Liver (tissue), 9 donors: Measurements from ENCODE around the gene ARPIN. TPM values are rescaled to one million over a fixed set of nuclear protein-coding genes. Genes with fewer than 3 reads are reported as not detected.

Experiments used
- DNase-seq: peaks from one replicate; pipeline ENCODE4 v3.0.0-alpha.2; 2017; ENCODE audit warnings: low spot score
- H3K27ac ChIP-seq, 2 donors: one replicate each; pipeline ENCODE4 v1.7.0; 2013; ENCODE audit warnings: inconsistent platforms in 2 of 2, low read length in 2 of 2, control low read depth in 1 of 2, low read depth in 1 of 2, mild to moderate bottlenecking in 1 of 2
- H3K27me3 ChIP-seq, 4 donors: one replicate each; pipeline versions ENCODE4 v1.6.1 to v1.7.0; 2013; ENCODE audit warnings: low read length in 3 of 4, inconsistent platforms in 1 of 4, mild to moderate bottlenecking in 1 of 4, moderate library complexity in 1 of 4; ENCODE audit not compliant: control insufficient read depth in 4 of 4, insufficient read depth in 4 of 4
- H3K36me3 ChIP-seq, 4 donors: one replicate each; pipeline versions ENCODE4 v1.6.1 to v1.7.0; 2013; ENCODE audit warnings: low read length in 3 of 4, mild to moderate bottlenecking in 3 of 4, low read depth in 1 of 4, moderate library complexity in 1 of 4; ENCODE audit not compliant: control insufficient read depth in 4 of 4, insufficient read depth in 3 of 4
- H3K4me1 ChIP-seq, 4 donors: one replicate each; pipeline versions ENCODE4 v1.6.1 to v1.7.0; 2013; ENCODE audit warnings: low read length in 3 of 4, mild to moderate bottlenecking in 3 of 4, moderate library complexity in 1 of 4; ENCODE audit not compliant: control insufficient read depth in 4 of 4, insufficient read depth in 4 of 4
- H3K4me3 ChIP-seq, 3 donors: one replicate each; pipeline versions ENCODE4 v1.6.1 to v1.7.0; 2013; ENCODE audit warnings: low read length in 3 of 3, control low read depth in 1 of 3, low read depth in 1 of 3, mild to moderate bottlenecking in 1 of 3
- H3K9ac ChIP-seq, 2 donors: one replicate each; pipeline ENCODE4 v1.7.0; 2013; ENCODE audit warnings: low read length in 2 of 2, mild to moderate bottlenecking in 2 of 2, moderate library complexity in 2 of 2, control low read depth in 1 of 2, low read depth in 1 of 2
- H3K9me3 ChIP-seq, 4 donors: one replicate each; pipeline versions ENCODE4 v1.6.1 to v1.7.0; 2013; ENCODE audit warnings: low read length in 3 of 4; ENCODE audit not compliant: control insufficient read depth in 4 of 4
- ATF3 ChIP-seq: IDR thresholded peaks from 2 replicates; pipeline ENCODE4 v1.6.1; 2016; ENCODE audit warnings: antibody characterized with exemption
- CTCF ChIP-seq: fragments of 150-350 bp; IDR thresholded peaks from 2 replicates; pipeline ENCODE4 v1.5.1; 2017; ENCODE audit warnings: improper control_type of control experiment, low read depth, low read length; ENCODE audit not compliant: missing input control
- EGR1 ChIP-seq, 2 donors: IDR thresholded peaks; 2 replicates each; pipeline ENCODE4 v1.6.1; 2016 to 2018; ENCODE audit warnings: antibody characterized with exemption in 2 of 2, low read depth in 2 of 2
- FOXA1 ChIP-seq: IDR thresholded peaks from 2 replicates; pipeline ENCODE4 v1.6.1; 2016; ENCODE audit warnings: antibody characterized with exemption
- FOXA2 ChIP-seq: IDR thresholded peaks from 2 replicates; pipeline ENCODE4 v1.6.1; 2016; ENCODE audit warnings: antibody characterized with exemption
- GABPA ChIP-seq, 2 donors: IDR thresholded peaks in 1 of 2; conservative IDR thresholded peaks in 1 of 2; 2 replicates each; pipeline ENCODE4 v1.6.1; 2016; ENCODE audit warnings: antibody characterized with exemption in 2 of 2, mild to moderate bottlenecking in 1 of 2, moderate library complexity in 1 of 2
- HNF4A ChIP-seq, 2 donors: conservative IDR thresholded peaks; 2 replicates each; pipeline ENCODE4 v1.6.1; 2016; ENCODE audit warnings: antibody characterized with exemption in 2 of 2, mild to moderate bottlenecking in 2 of 2
- HNF4G ChIP-seq: IDR thresholded peaks from 2 replicates; pipeline ENCODE4 v1.6.1; 2016; ENCODE audit warnings: antibody characterized with exemption
- JUND ChIP-seq, 2 donors: IDR thresholded peaks; 2 replicates each; pipeline ENCODE4 v1.6.1; 2016; ENCODE audit warnings: antibody characterized with exemption in 2 of 2
- MAX ChIP-seq: IDR thresholded peaks from 2 replicates; pipeline ENCODE4 v1.6.1; 2016; ENCODE audit warnings: antibody characterized with exemption
- NR2F2 ChIP-seq: IDR thresholded peaks from 2 replicates; pipeline ENCODE4 v1.6.1; 2016; ENCODE audit warnings: antibody characterized with exemption
- RAD21 ChIP-seq, 2 donors: IDR thresholded peaks; 2 replicates each; pipeline ENCODE4 v1.6.1; 2016; ENCODE audit warnings: antibody characterized with exemption in 2 of 2, mild to moderate bottlenecking in 2 of 2
- REST ChIP-seq: IDR thresholded peaks from 2 replicates; pipeline ENCODE4 v1.6.1; 2016; ENCODE audit warnings: antibody characterized with exemption, mild to moderate bottlenecking
- RXRA ChIP-seq, 2 donors: IDR thresholded peaks; 2 replicates each; pipeline ENCODE4 v1.6.1; 2017 to 2018; ENCODE audit warnings: antibody characterized with exemption in 2 of 2, mild to moderate bottlenecking in 1 of 2
- TAF1 ChIP-seq: conservative IDR thresholded peaks from 2 replicates; pipeline ENCODE4 v1.6.1; 2016; ENCODE audit warnings: antibody characterized with exemption, mild to moderate bottlenecking
- YY1 ChIP-seq: IDR thresholded peaks from 2 replicates; pipeline ENCODE4 v1.6.1; 2016; ENCODE audit warnings: antibody characterized with exemption, mild to moderate bottlenecking
- WGBS: extraction: QIAGEN DNeasy Blood & Tissue Kit; methylation state at CpG from one replicate; pipeline ENCODE4 v1.1.7; 2013; 5-methylcytosine and 5-hydroxymethylcytosine counted together
- polyA plus RNA-seq, 2 donors: library from polyadenylated mRNA; stranded (reverse) in 1 of 2; unstranded in 1 of 2; fragments of 200-250 nt in 1 of 2; fragments of >200 nt in 1 of 2; fragmentation: Nextera tagmentation in 1 of 2; extraction: Ambion mirVana in 1 of 2; gene quantifications; one replicate each; pipeline versions ENCODE4 v1.2.1 to v1.2.3, GENCODE V29; 2013 to 2015
- total RNA-seq, 2 donors: library from RNA; depleted of rRNA; stranded (reverse); fragments of >200 nt; gene quantifications; one replicate each; pipeline ENCODE4 v1.2.3, GENCODE V29; 2014
- donor health status: healthy.
- donor health status: healthy.
- donor health status: healthy.
- donor health status: healthy.
- donor health status: healthy.

The ARPIN gene
- total and polyA plus RNA-seq, 4 donors = 1.6 to 7.2 (median 3.5) TPM

DNA sequence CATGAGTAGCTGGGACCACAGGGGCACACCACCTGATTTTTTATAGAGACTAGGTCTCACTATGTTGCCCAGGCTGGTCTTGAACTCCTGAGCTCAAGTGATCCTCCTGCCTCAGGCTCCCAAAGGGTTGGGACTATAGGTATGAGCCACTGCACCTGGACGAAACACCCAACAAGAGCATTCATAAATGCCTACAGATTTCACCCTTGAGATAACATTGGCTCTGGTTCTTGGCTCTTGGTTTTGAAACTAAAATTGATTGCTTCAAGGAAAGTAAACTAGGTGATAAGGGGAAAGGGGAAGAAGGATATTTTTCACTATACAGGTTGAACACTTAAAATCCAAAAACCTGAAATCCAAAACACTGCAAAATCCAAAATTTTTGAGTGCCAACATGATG, 29.2 kb downstream of the ARPIN start:
- Histone ChIP-seq H3K9me3 (no peaks in the 10 kb centered on the region), H3K4me3 (no peak overlapping the region), H3K36me3 (peaks cover 10 to 48% (median 30%) of the 10 kb centered on the region in 4 donors), H3K27me3 (no peaks in the 10 kb centered on the region), H3K27ac (no peak overlapping the region), H3K4me1 (peaks cover 0 to under 1% (median under 1%) of the 10 kb centered on the region in 4 donors), H3K9ac (no peak overlapping the region)
- DNase-seq = no peak
- WGBS = 94% methylated on average over 1 of the region's 1 CpG
- TF ChIP-seq TAF1 (no peak), YY1 (no peak), RAD21 (IDR thresholded peaks at IDR 0.05) (no peak), EGR1 (IDR thresholded peaks at IDR 0.05; ENCODE audit: low read depth in 2 of 2) (no peak), NR2F2 (no peak), FOXA1 (no peak), MAX (no peak), GABPA (IDR thresholded peaks at IDR 0.05 in 1 of 2, conservative IDR thresholded peaks at IDR 0.05 in 1 of 2) (no peak), FOXA2 (no peak), RXRA (IDR thresholded peaks at IDR 0.05) (no peak)

- no peak for TF ChIP-seq RAD21 (IDR thresholded peaks at IDR 0.05)
- peak; percentile 36 for TF ChIP-seq NR2F2
- DNase-seq = no peak
- no peaks in the 10 kb centered on the region for H3K27me3 ChIP-seq
- WGBS = 79% methylated on average over 1 of the region's 1 CpG
- H3K4me1 ChIP-seq = no peaks in the 10 kb centered on the region
- H3K9me3 ChIP-seq = no peaks in the 10 kb centered on the region
- no peak overlapping the region for H3K9ac ChIP-seq
- H3K36me3 ChIP-seq = peaks cover 3 to 47% (median 28%) of the 10 kb centered on the region in 4 donors
- no peak overlapping the region for H3K4me3 ChIP-seq
- H3K27ac ChIP-seq = no peak overlapping the region
Observed at GRCh38 chr15:89880727-89881126, 32.0 kb downstream of the ARPIN start.

GRCh38 chr15:89878323-89878722, 34.4 kb downstream of the ARPIN start:
- Histone ChIP-seq H3K4me3 (no peak overlapping the region), H3K9ac (no peak overlapping the region), H3K4me1 (no peaks in the 10 kb centered on the region), H3K9me3 (no peaks in the 10 kb centered on the region), H3K27me3 (no peaks in the 10 kb centered on the region), H3K27ac (no peak overlapping the region), H3K36me3 (peaks cover 1 to 32% (median 21%) of the 10 kb centered on the region in 4 donors)
- DNase-seq = no peak
- WGBS = 81% methylated on average over 3 of the region's 3 CpGs
- TF ChIP-seq HNF4G (no peak), ATF3 (no peak), GABPA (IDR thresholded peaks at IDR 0.05 in 1 of 2, conservative IDR thresholded peaks at IDR 0.05 in 1 of 2) (no peak), TAF1 (no peak)

DNA sequence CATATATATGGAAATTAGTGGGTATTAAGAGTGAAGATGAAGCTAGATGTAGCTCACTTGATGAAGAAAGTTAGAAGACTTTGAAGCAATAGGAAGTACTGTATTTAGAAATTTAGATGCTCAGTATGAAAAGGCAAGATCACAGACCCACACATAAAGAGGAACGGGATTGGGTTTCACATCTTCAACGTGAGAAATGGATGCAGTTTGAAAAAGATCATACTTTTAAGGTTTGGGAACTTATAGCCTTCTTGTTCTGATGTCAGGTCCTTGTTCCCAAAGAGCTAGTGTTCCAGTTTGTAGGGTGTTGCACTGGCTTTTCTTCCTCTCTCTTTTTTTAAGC, 35.7 kb downstream of the ARPIN start:
- no peaks in the 10 kb centered on the region for H3K4me1 ChIP-seq
- no peaks in the 10 kb centered on the region for H3K9me3 ChIP-seq
- TF ChIP-seq REST (no peak), JUND (IDR thresholded peaks at IDR 0.05) (no peak), RAD21 (IDR thresholded peaks at IDR 0.05) (no peak), MAX (no peak), FOXA2 (no peak), HNF4A (conservative IDR thresholded peaks at IDR 0.05) (no peak), CTCF (no peak), GABPA (IDR thresholded peaks at IDR 0.05 in 1 of 2, conservative IDR thresholded peaks at IDR 0.05 in 1 of 2) (no peak), FOXA1 (no peak), HNF4G (no peak)
- no peak overlapping the region for H3K9ac ChIP-seq
- no peak for DNase-seq
- 81% methylated on average over 2 of the region's 2 CpGs for WGBS
- no peak overlapping the region for H3K4me3 ChIP-seq
- no peaks in the 10 kb centered on the region for H3K27me3 ChIP-seq
- no peak overlapping the region for H3K27ac ChIP-seq
- peaks cover 1 to 29% (median 17%) of the 10 kb centered on the region in 4 donors for H3K36me3 ChIP-seq
